IMR-90 (cell line): ENCODE data around the gene GNMT. TPM values are rescaled to one million over a fixed set of nuclear protein-coding genes. Genes with fewer than 3 reads are reported as not detected.
A peak's percentile ranks its signal among the peaks of the same experiment; 100 is the strongest.

Experiments used
- ATAC-seq: fragments of 200-7000 bp; cut with Tn5 transposase; 2 replicates; pipeline ENCODE4 v1.9.1; 2020; ENCODE audit warnings: low read depth, mild to moderate bottlenecking, moderate library complexity
- BruUV-seq: library from RNA; stranded (reverse); fragments of 400-500 nt; replicated peaks from 2 replicates; lab custom pipeline; 2021; lab: Mats Ljungman, UMichigan
- CTCF ChIA-PET: fragments of 300-600 bp; formaldehyde crosslinking; extraction: SDS; loops from one replicate; lab custom pipeline; 2021; ENCODE audit warnings: antibody characterized with exemption; lab: Yijun Ruan, JAX
- POLR2A ChIA-PET: fragments of 300-600 bp; sonication (Branson Sonifier 250); formaldehyde crosslinking; loops from one replicate; lab custom pipeline; 2022; ENCODE audit warnings: antibody characterized with exemption; ENCODE audit not compliant: unreplicated experiment; lab: Charles Lee
- DNase-seq: peaks from one replicate; pipeline ENCODE4 v3.0.0; 2013
- H2AFZ ChIP-seq: replicated peaks from 2 replicates; pipeline ENCODE3; 2013; ENCODE audit warnings: low read length, mild to moderate bottlenecking; ENCODE audit not compliant: poor library complexity
- H2AK5ac ChIP-seq: 2 replicates; pipeline ENCODE4 v1.6.1; 2013; ENCODE audit warnings: low read depth, low read length, inconsistent platforms
- H2AK9ac ChIP-seq: replicated peaks from 2 replicates; pipeline ENCODE3; 2013; ENCODE audit warnings: mild to moderate bottlenecking, low read depth, low read length, moderate library complexity; ENCODE audit not compliant: poor library complexity
- H2BK120ac ChIP-seq: 2 replicates; pipeline ENCODE4 v1.6.1; 2013; ENCODE audit warnings: low read depth, low read length, inconsistent platforms
- H2BK15ac ChIP-seq: 3 replicates; pipeline ENCODE4 v1.6.1; 2013; ENCODE audit warnings: low read depth, low read length, inconsistent platforms
- H2BK20ac ChIP-seq: 2 replicates; pipeline ENCODE4 v1.6.1; 2013; ENCODE audit warnings: low read depth, mild to moderate bottlenecking, inconsistent platforms, low read length, moderate library complexity
- H2BK5ac ChIP-seq: 2 replicates; pipeline ENCODE4 v1.6.1; 2013; ENCODE audit warnings: mild to moderate bottlenecking, low read depth, low read length, inconsistent platforms; ENCODE audit not compliant: poor library complexity, severe bottlenecking
- H3K14ac ChIP-seq: replicated peaks from 2 replicates; pipeline ENCODE4 v1.6.1; 2013; ENCODE audit warnings: low read depth, low read length, inconsistent platforms
- H3K18ac ChIP-seq: 2 replicates; pipeline ENCODE4 v1.6.1; 2013; ENCODE audit warnings: low read depth, low read length, control low read depth
- H3K23ac ChIP-seq: 2 replicates; pipeline ENCODE4 v1.6.1; 2013; ENCODE audit warnings: low read depth, low read length, inconsistent platforms
- H3K27ac ChIP-seq: 2 replicates; pipeline ENCODE4 v1.5.1; 2013; ENCODE audit warnings: mild to moderate bottlenecking, control low read depth, low read length; ENCODE audit not compliant: insufficient read depth
- H3K27me3 ChIP-seq: 2 replicates; pipeline ENCODE4 v1.6.1; 2013; ENCODE audit warnings: low read length; ENCODE audit not compliant: control insufficient read depth, insufficient read depth
- H3K36me3 ChIP-seq: 2 replicates; pipeline ENCODE4 v1.6.1; 2013; ENCODE audit warnings: low read length, mixed read lengths; ENCODE audit not compliant: control insufficient read depth, insufficient read depth
- H3K4ac ChIP-seq: 2 replicates; pipeline ENCODE4 v1.6.1; 2013; ENCODE audit warnings: low read depth, low read length, inconsistent platforms
- H3K4me1 ChIP-seq: 2 replicates; pipeline ENCODE4 v1.6.1; 2013; ENCODE audit warnings: low read length, mixed read lengths; ENCODE audit not compliant: control insufficient read depth, insufficient read depth
- H3K4me2 ChIP-seq: 2 replicates; pipeline ENCODE4 v1.6.1; 2013; ENCODE audit warnings: low read depth, mild to moderate bottlenecking, control low read depth, low read length, moderate library complexity
- H3K4me3 ChIP-seq: 2 replicates; pipeline ENCODE4 v1.5.1; 2013; ENCODE audit warnings: low read depth, mild to moderate bottlenecking, control low read depth, low read length, moderate library complexity; ENCODE audit not compliant: insufficient read depth
- H3K56ac ChIP-seq: 2 replicates; pipeline ENCODE4 v1.6.1; 2013; ENCODE audit warnings: low read length, inconsistent platforms; ENCODE audit not compliant: insufficient read depth; ENCODE audit errors: extremely low read depth
- H3K79me1 ChIP-seq, 2 experiments: 2 replicates each; pipeline ENCODE4 v1.6.1; 2013; ENCODE audit warnings: low read length in 2 of 2, inconsistent platforms in 1 of 2, low read depth in 1 of 2
- H3K9ac ChIP-seq: 2 replicates; pipeline ENCODE4 v1.6.1; 2013; ENCODE audit warnings: low read depth, low read length, control low read depth
- H3K9me1 ChIP-seq: 2 replicates; pipeline ENCODE4 v1.6.1; 2013; ENCODE audit warnings: low read length, inconsistent platforms; ENCODE audit not compliant: insufficient read depth
- H3K9me3 ChIP-seq: 2 replicates; pipeline ENCODE4 v1.6.1; 2013; ENCODE audit warnings: low read length; ENCODE audit not compliant: control insufficient read depth, insufficient read depth
- H4K20me1 ChIP-seq: 2 replicates; pipeline ENCODE4 v1.6.1; 2013; ENCODE audit warnings: low read length, inconsistent platforms; ENCODE audit not compliant: insufficient read depth
- H4K5ac ChIP-seq: 2 replicates; pipeline ENCODE4 v1.6.1; 2013; ENCODE audit warnings: mild to moderate bottlenecking, low read depth, low read length, control low read depth
- H4K8ac ChIP-seq, 2 experiments: 2 replicates each; pipeline ENCODE4 v1.6.1; 2013; ENCODE audit warnings: low read depth in 2 of 2, low read length in 2 of 2, control low read depth in 1 of 2, inconsistent platforms in 1 of 2
- H4K91ac ChIP-seq: 2 replicates; pipeline ENCODE4 v1.6.1; 2013; ENCODE audit warnings: low read depth, low read length, inconsistent platforms; ENCODE audit not compliant: insufficient read depth
- BHLHE40 ChIP-seq: fragments of 150-350 bp; IDR thresholded peaks from 2 replicates; pipeline ENCODE4 v1.6.1; 2016; ENCODE audit warnings: mild to moderate bottlenecking, low read depth, low read length
- CEBPB ChIP-seq: IDR thresholded peaks from 2 replicates; pipeline ENCODE4 v1.6.1; 2012; ENCODE audit warnings: low read depth, low read length, improper control_type of control experiment
- CHD1 ChIP-seq: IDR thresholded peaks from 2 replicates; pipeline ENCODE4 v1.6.1; 2012; ENCODE audit warnings: low read depth, low read length, improper control_type of control experiment
- FOS ChIP-seq: fragments of 150-350 bp; IDR thresholded peaks from 2 replicates; pipeline ENCODE4 v1.6.1; 2016; ENCODE audit warnings: low read depth, low read length
- MAFK ChIP-seq: IDR thresholded peaks from 2 replicates; pipeline ENCODE4 v1.6.1; 2012; ENCODE audit warnings: low read depth, low read length, improper control_type of control experiment
- MAZ ChIP-seq: IDR thresholded peaks from 2 replicates; pipeline ENCODE4 v1.6.1; 2012; ENCODE audit warnings: low read depth, mild to moderate bottlenecking, low read length, improper control_type of control experiment, moderate library complexity, borderline replicate concordance
- MXI1 ChIP-seq: IDR thresholded peaks from 2 replicates; pipeline ENCODE4 v1.6.1; 2012; ENCODE audit warnings: low read depth, mild to moderate bottlenecking, low read length, moderate library complexity, borderline replicate concordance
- NFE2L2 ChIP-seq: fragments of 150-350 bp; IDR thresholded peaks from 2 replicates; pipeline ENCODE4 v1.6.1; 2016; ENCODE audit warnings: low read depth, mild to moderate bottlenecking, low read length
- POLR2A ChIP-seq: IDR thresholded peaks from 2 replicates; pipeline ENCODE4 v1.6.1; 2012; ENCODE audit warnings: mild to moderate bottlenecking, low read depth, low read length
- RAD21 ChIP-seq: IDR thresholded peaks from 2 replicates; pipeline ENCODE4 v1.6.1; 2012; ENCODE audit warnings: low read length, improper control_type of control experiment
- RCOR1 ChIP-seq: IDR thresholded peaks from 2 replicates; pipeline ENCODE4 v1.6.1; 2012; ENCODE audit warnings: mild to moderate bottlenecking, low read length, improper control_type of control experiment; ENCODE audit not compliant: insufficient replicate concordance
- RFX5 ChIP-seq: IDR thresholded peaks from 2 replicates; pipeline ENCODE4 v1.8.0; 2012; ENCODE audit warnings: low read depth, mild to moderate bottlenecking, low read length, moderate library complexity
- SMC3 ChIP-seq: fragments of 150-350 bp; IDR thresholded peaks from 2 replicates; pipeline ENCODE4 v1.6.1; 2016; ENCODE audit warnings: low read depth, mild to moderate bottlenecking, antibody characterized with exemption, low read length, moderate library complexity
- WGBS, 2 experiments: methylation state at CpG; one replicate each; pipeline versions ENCODE4 v1.1.5 to v1.1.7; 2013; ENCODE audit warnings: missing lambda C conversion rate in 2 of 2; ENCODE audit not compliant: insufficient read length in 1 of 2; ENCODE audit errors: extremely low coverage in 2 of 2; 5-methylcytosine and 5-hydroxymethylcytosine counted together
- dilution Hi-C: fragments of 300-500 bp; cut with HindIII; formaldehyde crosslinking; loops from one replicate; pipeline ENCODE4 v1.14.3; 2018; ENCODE audit warnings: low sequenced_read_pairs; ENCODE audit not compliant: unreplicated experiment
- in situ Hi-C: fragments of 300-500 bp; cut with MboI; formaldehyde crosslinking; loops from 3 replicates; pipeline ENCODE4 v1.14.3; 2019; ENCODE audit warnings: low sequenced_read_pairs, inconsistent platforms, mixed read lengths
- intact Hi-C: fragments of 100-400 bp; cut with micrococcal nuclease; formaldehyde crosslinking; loops from 2 replicates; pipeline ENCODE4 v1.10.0; 2022
- polyA plus RNA-seq, 3 experiments: library from polyadenylated mRNA; depleted of rRNA; stranded (reverse); fragments of >200 nt; gene quantifications; 2 replicates each; pipeline ENCODE4 v1.2.3, GENCODE V29; 2012; ENCODE audit warnings: low replicate concordance in 1 of 3
- total RNA-seq: library from RNA; depleted of rRNA; stranded (reverse); fragments of >200 nt; gene quantifications from 2 replicates; pipeline ENCODE4 v1.2.3, GENCODE V29; 2012
- TF ChIP-seq, protein P1 (sequence below): conservative IDR thresholded peaks from 2 replicates; pipeline ENCODE4 v1.5.1; 2012; ENCODE audit warnings: mild to moderate bottlenecking, low read depth, low read length, improper control_type of control experiment
- TF ChIP-seq, protein P2 (sequence below): fragments of 150-350 bp; IDR thresholded peaks from 2 replicates; pipeline ENCODE4 v1.6.1; 2017; ENCODE audit warnings: mild to moderate bottlenecking, antibody characterized with exemption, low read length, low read depth
- TF ChIP-seq, protein P3 (sequence below): fragments of 150-350 bp; IDR thresholded peaks from 2 replicates; pipeline ENCODE4 v1.6.1; 2016; ENCODE audit warnings: low read depth, mild to moderate bottlenecking, low read length, moderate library complexity, borderline replicate concordance

GNMT gene
- total and polyA plus RNA-seq, 2 of the 4 experiments (the other 2 are of a cell fraction) = 0.36 TPM; not detected in 1

DNA sequence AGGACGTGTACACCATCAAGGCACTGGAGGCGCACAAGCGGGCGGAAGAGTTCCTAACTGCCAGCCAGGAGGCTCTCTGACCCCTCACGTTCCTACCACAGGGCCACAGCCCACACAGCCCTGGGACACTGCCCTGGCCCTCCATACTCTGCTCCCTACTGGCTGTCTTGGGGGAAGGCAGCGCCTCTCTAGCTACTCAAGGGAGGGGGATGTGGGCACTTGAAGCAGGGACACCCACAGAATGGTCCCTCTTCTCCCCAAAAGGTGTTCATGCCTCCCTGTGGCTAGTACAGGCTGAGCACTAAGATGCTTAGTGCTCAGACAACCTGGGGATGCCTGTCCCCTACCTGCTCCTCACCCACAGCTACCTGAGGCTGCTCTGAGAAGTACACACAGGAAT is 50.7 kb downstream of the GNMT start:
- no peaks in the 10 kb centered on the region for H3K9me3 ChIP-seq

More for the DNA sequence above, 50.7 kb downstream of the GNMT start:
- H2BK15ac ChIP-seq = no peak overlapping the region
- H3K9me1 ChIP-seq = peaks cover 3% of the 10 kb centered on the region
- no peak overlapping the region for H3K4me3 ChIP-seq
- H4K91ac ChIP-seq = no peak overlapping the region
- in situ Hi-C loops (no loop called here), dilution Hi-C loops (no loop called here), intact Hi-C loops (no loop called here)
- H3K56ac ChIP-seq = no peak overlapping the region
- H3K14ac ChIP-seq = no peak overlapping the region
- 100% methylated on average over 2 of the region's 6 CpGs; no CpG with 5 or more reads in 1 of the 2 experiments for WGBS, 2 experiments
- H3K23ac ChIP-seq = no peak overlapping the region
- H2AK9ac ChIP-seq = peak overlapping the region; percentile 37
- no peak overlapping the region for H2AFZ ChIP-seq
- ChIA-PET CTCF (no interaction called here), POLR2A (interaction anchor here (0.5 kb wide), 1 partner anchor 15 kb away, joined by 3 read pairs; no protein-coding TSS in a partner anchor)
- H2BK5ac ChIP-seq = no peak overlapping the region
- no peak overlapping the region for H2AK5ac ChIP-seq
- no peak overlapping the region for H3K4me2 ChIP-seq
- H3K27ac ChIP-seq = no peak overlapping the region
- H3K79me1 ChIP-seq = peaks cover 5 to 48% of the 10 kb centered on the region in 2 experiments; a peak in 2 of 4 replicates
- H2BK20ac ChIP-seq = no peak overlapping the region
- H4K20me1 ChIP-seq = no peaks in the 10 kb centered on the region; the same call in 1 of the 2 replicates
- BruUV-seq = no TSS peak
- no peak overlapping the region for H3K18ac ChIP-seq
- H4K8ac ChIP-seq = no peak overlapping the region
- H3K9ac ChIP-seq = no peak overlapping the region
- H4K5ac ChIP-seq = no peak overlapping the region
- H3K27me3 ChIP-seq = no peaks in the 10 kb centered on the region
- H3K36me3 ChIP-seq = peaks cover 48% of the 10 kb centered on the region
- no peak for DNase-seq
- no peak overlapping the region for H3K4ac ChIP-seq
- TF ChIP-seq NFE2L2 (no peak), MXI1 (no peak), RCOR1 (no peak), MAFK (no peak), CHD1 (no peak), RAD21 (no peak), POLR2A (no peak), SMC3 (no peak), CEBPB (no peak), RFX5 (no peak), MAZ (no peak), BHLHE40 (no peak), FOS (no peak)
- TF ChIP-seq, protein P1, sequence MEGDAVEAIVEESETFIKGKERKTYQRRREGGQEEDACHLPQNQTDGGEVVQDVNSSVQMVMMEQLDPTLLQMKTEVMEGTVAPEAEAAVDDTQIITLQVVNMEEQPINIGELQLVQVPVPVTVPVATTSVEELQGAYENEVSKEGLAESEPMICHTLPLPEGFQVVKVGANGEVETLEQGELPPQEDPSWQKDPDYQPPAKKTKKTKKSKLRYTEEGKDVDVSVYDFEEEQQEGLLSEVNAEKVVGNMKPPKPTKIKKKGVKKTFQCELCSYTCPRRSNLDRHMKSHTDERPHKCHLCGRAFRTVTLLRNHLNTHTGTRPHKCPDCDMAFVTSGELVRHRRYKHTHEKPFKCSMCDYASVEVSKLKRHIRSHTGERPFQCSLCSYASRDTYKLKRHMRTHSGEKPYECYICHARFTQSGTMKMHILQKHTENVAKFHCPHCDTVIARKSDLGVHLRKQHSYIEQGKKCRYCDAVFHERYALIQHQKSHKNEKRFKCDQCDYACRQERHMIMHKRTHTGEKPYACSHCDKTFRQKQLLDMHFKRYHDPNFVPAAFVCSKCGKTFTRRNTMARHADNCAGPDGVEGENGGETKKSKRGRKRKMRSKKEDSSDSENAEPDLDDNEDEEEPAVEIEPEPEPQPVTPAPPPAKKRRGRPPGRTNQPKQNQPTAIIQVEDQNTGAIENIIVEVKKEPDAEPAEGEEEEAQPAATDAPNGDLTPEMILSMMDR = no peak
- TF ChIP-seq, protein P2, sequence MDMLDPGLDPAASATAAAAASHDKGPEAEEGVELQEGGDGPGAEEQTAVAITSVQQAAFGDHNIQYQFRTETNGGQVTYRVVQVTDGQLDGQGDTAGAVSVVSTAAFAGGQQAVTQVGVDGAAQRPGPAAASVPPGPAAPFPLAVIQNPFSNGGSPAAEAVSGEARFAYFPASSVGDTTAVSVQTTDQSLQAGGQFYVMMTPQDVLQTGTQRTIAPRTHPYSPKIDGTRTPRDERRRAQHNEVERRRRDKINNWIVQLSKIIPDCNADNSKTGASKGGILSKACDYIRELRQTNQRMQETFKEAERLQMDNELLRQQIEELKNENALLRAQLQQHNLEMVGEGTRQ = no peak
- TF ChIP-seq, protein P3, sequence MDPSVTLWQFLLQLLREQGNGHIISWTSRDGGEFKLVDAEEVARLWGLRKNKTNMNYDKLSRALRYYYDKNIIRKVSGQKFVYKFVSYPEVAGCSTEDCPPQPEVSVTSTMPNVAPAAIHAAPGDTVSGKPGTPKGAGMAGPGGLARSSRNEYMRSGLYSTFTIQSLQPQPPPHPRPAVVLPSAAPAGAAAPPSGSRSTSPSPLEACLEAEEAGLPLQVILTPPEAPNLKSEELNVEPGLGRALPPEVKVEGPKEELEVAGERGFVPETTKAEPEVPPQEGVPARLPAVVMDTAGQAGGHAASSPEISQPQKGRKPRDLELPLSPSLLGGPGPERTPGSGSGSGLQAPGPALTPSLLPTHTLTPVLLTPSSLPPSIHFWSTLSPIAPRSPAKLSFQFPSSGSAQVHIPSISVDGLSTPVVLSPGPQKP = no peak
- no peak overlapping the region for H2BK120ac ChIP-seq
- H3K4me1 ChIP-seq = peaks cover 5% of the 10 kb centered on the region
- no peak for ATAC-seq
